Measurements from ENCODE around the gene ATP9B.

- TF ChIP-seq CTCF (IDR thresholded peaks at IDR 0.05) (no peak), POLR2A (IDR thresholded peaks at IDR 0.05) (no peak)
Measured at GRCh38 chr18:79424008-79424565, 354.9 kb downstream of the ATP9B start.
